Neural crest cell (in vitro differentiated cells): ENCODE data around the gene PSENEN. TPM values are rescaled to one million over a fixed set of nuclear protein-coding genes. Genes with fewer than 3 reads are reported as not detected.

Source experiments
- DNase-seq: peaks from one replicate; pipeline ENCODE4 v3.0.0; 2021; ENCODE audit warnings: low read depth, mixed read lengths, low spot score
- H3K27ac Mint-ChIP-seq: one replicate; pipeline ENCODE4 v1.8.0; 2021; ENCODE audit warnings: mild to moderate bottlenecking, mixed read lengths; ENCODE audit not compliant: unreplicated experiment
- H3K27me3 Mint-ChIP-seq: 2 replicates; pipeline ENCODE4 v1.8.0; 2021; ENCODE audit warnings: low read depth, mild to moderate bottlenecking, mixed read lengths
- H3K36me3 Mint-ChIP-seq: 2 replicates; pipeline ENCODE4 v1.8.0; 2021; ENCODE audit warnings: low read depth, mild to moderate bottlenecking, mixed read lengths
- H3K4me1 Mint-ChIP-seq: 2 replicates; pipeline ENCODE4 v1.8.0; 2021; ENCODE audit warnings: mixed read lengths
- H3K4me3 Mint-ChIP-seq: one replicate; pipeline ENCODE4 v1.8.0; 2021; ENCODE audit warnings: mild to moderate bottlenecking, mixed read lengths
- H3K9me3 Mint-ChIP-seq: 2 replicates; pipeline ENCODE4 v1.8.0; 2021; ENCODE audit warnings: mixed read lengths
- CTCF ChIP-seq: fragments of 200-600 bp; sonication (generic); conservative IDR thresholded peaks from 2 replicates; pipeline ENCODE4 v1.5.0; 2021; ENCODE audit warnings: antibody characterized with exemption, mild to moderate bottlenecking
- total RNA-seq: library from RNA; stranded (reverse); gene quantifications from 2 replicates; pipeline ENCODE4 v1.2.1, GENCODE V29; 2021

The PSENEN gene
- total RNA-seq, 1 donor from 2014 or later = 67.3 TPM

- DNase-seq = peak; percentile 14
- Mint-ChIP-seq H3K27me3 (peaks cover 6% of the 10 kb centered on the region), H3K27ac (no peak within 1 kb of the TSS), H3K4me1 (peaks cover 6% of the 10 kb centered on the region), H3K4me3 (no peak within 1 kb of the TSS), H3K9me3 (no peaks in the 10 kb centered on the region), H3K36me3 (no peaks in the 10 kb centered on the region)
- TF ChIP-seq CTCF = no peak
These were observed 41.2 kb upstream of the PSENEN start, which contains the start of gene ZBTB32 for GRCh38 chr19:35704218-35704617. Gene ZBTB32, plus strand, starts transcription at chr19:35704558. Its CDS starts 10,069 bp downstream, at chr19:35714627.

- H3K36me3 Mint-ChIP-seq = no peaks in the 10 kb centered on the region
- TF ChIP-seq CTCF = no peak
- H3K27ac Mint-ChIP-seq = no peak overlapping the region
- no peaks in the 10 kb centered on the region for H3K4me1 Mint-ChIP-seq
- no peak for DNase-seq
- no peak overlapping the region for H3K4me3 Mint-ChIP-seq
- no peaks in the 10 kb centered on the region for H3K9me3 Mint-ChIP-seq
- H3K27me3 Mint-ChIP-seq = peaks cover 2% of the 10 kb centered on the region
These were observed 37.1 kb upstream of the PSENEN start for GRCh38 chr19:35708391-35708790.

GRCh38 chr19:35710784-35711723, 34.4 kb upstream of the PSENEN start:
- Mint-ChIP-seq H3K27ac (no peak overlapping the region), H3K4me3 (no peak overlapping the region)

GRCh38 chr19:35712567-35713505, 32.6 kb upstream of the PSENEN start:
- H3K4me1 Mint-ChIP-seq = peaks cover 20% of the 10 kb centered on the region
- H3K27me3 Mint-ChIP-seq = no peaks in the 10 kb centered on the region
- no peaks in the 10 kb centered on the region for H3K9me3 Mint-ChIP-seq
- no peak overlapping the region for H3K27ac Mint-ChIP-seq
- no peaks in the 10 kb centered on the region for H3K36me3 Mint-ChIP-seq
- peak overlapping the region; percentile 72 for H3K4me3 Mint-ChIP-seq
- TF ChIP-seq CTCF = no peak
- no peak for DNase-seq

More at GRCh38 chr19:35710784-35711723, 34.4 kb upstream of the PSENEN start:
- Mint-ChIP-seq H3K9me3 (no peaks in the 10 kb centered on the region), H3K27me3 (no peaks in the 10 kb centered on the region), H3K36me3 (no peaks in the 10 kb centered on the region), H3K4me1 (peaks cover 11% of the 10 kb centered on the region)
- DNase-seq = no peak
- no peak for TF ChIP-seq CTCF

GRCh38 chr19:35713506-35713850, 32.0 kb upstream of the PSENEN start:
- Mint-ChIP-seq H3K27ac (no peak overlapping the region), H3K4me3 (no peak overlapping the region)

More at GRCh38 chr19:35713506-35713850, 32.0 kb upstream of the PSENEN start:
- H3K36me3 Mint-ChIP-seq = no peaks in the 10 kb centered on the region
- no peaks in the 10 kb centered on the region for H3K9me3 Mint-ChIP-seq
- H3K27me3 Mint-ChIP-seq = no peaks in the 10 kb centered on the region
- no peak for TF ChIP-seq CTCF
- peaks cover 20% of the 10 kb centered on the region for H3K4me1 Mint-ChIP-seq
- no peak for DNase-seq
